ENCODE measurements around the gene FABP2.
A peak's percentile ranks its signal among the peaks of the same experiment; 100 is the strongest.
"Not testable (repeated sequence)": the region's sequence is repeated elsewhere in the genome, so short reads cannot be mapped to it uniquely, and the experiment has no call there.

The FABP2 gene

DNA sequence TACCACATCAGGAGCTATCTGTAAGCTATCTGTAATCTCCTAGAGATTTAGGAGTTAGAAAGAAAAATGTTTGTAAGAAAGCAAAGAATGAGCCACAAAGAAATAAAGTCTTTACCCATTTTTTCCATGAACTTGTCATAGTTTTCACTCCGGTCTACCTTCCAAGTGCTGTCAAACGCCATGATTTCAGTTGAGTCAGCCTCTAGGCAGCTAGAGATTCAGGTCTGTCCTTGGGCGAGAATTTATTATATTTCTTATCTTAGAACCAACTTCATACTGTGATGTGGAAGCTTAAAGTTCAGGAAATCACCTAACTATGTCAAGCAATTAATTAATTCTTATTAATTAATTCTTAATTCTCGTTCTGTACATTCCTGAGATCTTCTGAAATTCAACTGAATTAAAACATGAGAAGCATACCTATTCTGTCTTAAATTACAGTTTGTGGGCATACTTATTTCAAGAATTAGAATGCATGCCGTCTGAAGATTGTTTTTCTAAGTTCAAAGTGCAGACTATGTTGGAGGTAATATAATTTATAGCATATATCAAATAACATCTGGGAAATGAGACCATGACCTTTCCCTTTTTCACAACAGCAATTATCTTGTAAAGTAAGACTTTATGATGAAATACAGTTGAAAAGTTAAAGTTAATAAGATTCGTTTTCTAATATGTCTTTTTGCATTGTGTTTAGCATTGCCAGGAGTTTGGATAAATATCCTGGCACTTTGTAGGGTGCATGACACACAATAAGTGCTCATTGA is at the start of gene FABP2:
Gene FABP2 (minus strand): TSS at position 218 of the 767 bp plus-strand sequence. CDS start 36 bp downstream, at position 182.
- DNase-seq, result no peak

DNA sequence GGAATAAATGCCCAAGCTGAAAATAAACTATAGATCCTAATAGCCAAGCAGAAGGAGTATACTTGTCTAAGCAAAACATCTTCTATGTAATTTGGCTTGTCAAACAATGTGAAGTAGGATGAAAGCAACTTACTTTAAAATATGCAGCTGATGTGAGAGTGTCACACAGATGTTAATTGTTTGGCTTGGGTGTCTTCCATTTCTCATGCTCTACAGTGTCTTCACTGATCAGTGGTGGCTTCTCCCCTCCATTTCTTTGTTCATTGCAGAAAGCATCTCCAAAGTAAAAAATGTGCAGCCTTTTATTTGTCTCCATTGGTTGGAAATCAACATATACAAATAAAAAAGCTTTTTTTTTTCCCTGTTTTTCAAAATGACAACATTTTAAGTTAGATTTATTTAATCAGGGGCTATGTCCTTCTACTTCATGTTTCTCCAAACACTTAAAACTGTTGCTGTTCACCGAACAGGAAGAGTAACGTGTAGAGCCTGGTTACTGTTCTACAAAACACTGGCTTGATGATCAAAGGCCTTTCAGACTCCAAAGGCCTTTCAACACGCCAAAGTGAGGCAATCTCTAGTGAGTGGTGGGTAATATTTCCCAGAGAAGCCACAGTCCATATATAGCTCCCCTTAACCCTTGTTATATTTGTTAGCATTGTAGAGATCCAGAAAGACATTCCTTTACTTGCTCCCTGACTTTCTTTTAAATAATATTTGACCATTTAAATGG is 49.2 kb upstream of the FABP2 start:
- not testable (repeated sequence) for DNase-seq

GRCh38 chr4:119370392-119370791 is 48.5 kb upstream of the FABP2 start:
- DNase-seq, result peak; percentile 49

DNA sequence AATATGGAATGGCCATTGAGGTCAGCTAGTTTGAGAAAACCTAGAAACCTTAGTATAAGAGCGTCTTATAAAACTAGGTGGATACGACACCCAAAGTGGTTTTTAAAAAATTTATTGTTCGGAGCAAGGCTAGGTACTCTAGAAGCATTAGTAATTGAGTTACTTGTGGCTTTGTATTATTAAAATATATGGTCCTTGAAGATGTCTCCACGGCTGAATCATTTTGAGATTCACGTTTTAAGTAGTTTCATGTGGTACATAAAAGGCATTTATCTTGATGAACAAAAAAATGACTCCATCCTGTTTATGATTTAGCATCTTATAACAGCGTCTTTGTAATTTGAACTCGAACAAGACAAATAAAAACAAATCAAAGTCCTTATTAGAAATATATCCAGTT is 44.9 kb upstream of the FABP2 start:
- not testable (repeated sequence) for DNase-seq

DNA sequence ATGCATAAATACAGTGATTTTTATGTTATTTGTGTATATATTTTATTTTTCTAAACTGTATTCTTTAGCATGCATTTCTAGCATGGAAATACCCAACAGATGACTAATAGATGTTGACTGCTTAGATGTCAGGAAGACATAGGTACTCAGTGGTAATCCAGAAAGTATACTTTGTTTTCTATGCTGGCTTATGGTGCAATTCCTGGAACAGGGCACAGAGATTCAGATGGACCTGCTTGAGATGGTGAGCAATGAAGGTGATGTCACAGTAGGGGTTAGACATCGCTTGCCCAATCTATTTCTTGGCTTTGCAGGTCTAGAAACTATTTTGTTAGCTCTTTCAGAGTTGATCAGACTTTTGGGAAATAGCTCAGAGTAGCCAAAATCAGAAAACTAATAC is 42.3 kb upstream of the FABP2 start:
- DNase-seq, result not testable (repeated sequence)

DNA sequence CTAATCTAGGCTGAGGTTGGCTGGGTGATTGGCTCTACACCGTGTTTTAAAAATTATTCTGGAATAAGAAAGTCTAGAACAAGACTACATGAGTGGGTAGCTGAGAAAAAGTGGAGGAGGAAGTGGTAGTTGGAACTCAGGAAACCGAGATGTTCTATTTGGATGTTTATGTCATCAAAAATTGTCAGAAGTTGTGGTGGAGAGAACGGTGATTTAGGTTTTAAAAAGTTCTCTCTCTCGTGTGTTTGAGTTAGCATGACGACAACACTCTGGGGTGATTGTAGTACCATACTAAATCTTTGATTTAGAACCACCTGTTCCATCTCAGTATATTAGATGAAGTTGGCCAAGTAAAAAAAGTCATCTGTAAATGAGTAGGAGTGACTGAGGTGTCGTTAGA is 41.4 kb upstream of the FABP2 start:
- DNase-seq, result not testable (repeated sequence)

GRCh38 chr4:119362413-119362812 is 40.5 kb upstream of the FABP2 start:
- DNase-seq, result not testable (repeated sequence)

DNA sequence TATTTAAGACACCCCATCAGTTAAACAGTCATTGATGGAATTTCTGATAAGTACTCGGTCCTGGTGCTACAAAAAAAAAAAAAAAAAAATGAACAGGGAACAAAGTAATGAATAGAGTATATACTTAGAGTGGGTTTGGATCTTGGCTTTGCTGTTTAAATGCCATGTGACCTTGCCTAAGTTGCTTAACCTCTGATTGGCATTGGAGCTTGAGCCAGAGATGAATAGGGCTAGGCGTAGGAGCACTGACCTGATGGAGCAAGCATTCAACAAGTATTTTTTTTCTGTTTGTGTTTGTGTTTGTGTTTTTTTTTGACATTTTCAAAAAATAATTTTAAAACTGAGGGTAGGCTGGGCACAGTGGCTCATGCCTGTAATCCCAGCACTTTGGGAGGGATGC is 37.9 kb upstream of the FABP2 start:
- not testable (repeated sequence) for DNase-seq

GRCh38 chr4:119356796-119357195 is 34.9 kb upstream of the FABP2 start:
- not testable (repeated sequence) for DNase-seq

DNA sequence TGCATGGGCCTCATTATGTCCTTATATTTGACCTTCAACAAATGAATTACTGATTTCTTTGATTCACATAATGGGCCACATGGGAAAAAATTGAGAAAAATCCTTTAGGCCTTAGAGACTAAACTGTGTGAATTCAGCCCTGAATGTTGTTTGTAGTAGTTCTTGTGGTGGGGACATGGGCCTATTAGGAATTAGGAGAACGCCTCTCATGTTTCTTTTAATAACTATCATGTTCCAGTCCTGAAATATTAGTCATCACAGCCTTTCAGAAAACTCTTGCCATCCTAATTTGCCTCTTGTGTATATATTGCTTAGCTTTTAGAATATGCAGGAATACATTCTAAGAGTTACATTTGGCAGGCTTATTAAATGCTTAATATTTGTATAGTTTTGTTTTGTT is 34.1 kb upstream of the FABP2 start:
- not testable (repeated sequence) for DNase-seq

DNA sequence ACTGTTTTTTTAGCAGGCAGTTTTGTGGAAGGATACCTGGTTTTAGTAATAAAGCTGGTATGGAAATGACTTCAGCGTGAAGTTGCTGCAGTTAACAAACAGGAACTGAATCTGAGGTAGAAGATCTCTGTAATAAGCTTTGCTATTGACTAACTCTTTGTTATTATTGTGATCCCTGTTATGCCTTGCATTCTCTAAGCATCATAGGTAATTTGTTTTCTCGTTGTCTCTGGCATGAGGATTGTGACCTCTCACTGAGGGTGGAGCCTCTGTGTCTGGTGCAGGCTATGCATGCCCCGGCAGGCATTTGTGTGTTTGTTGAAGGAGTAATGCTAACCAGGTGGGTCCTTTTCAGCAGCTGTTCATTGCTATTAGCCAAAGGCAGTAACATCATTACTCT is 31.4 kb upstream of the FABP2 start:
- not testable (repeated sequence) for DNase-seq

GRCh38 chr4:119348169-119348568 is 26.2 kb upstream of the FABP2 start:
- not testable (repeated sequence) for DNase-seq

DNA sequence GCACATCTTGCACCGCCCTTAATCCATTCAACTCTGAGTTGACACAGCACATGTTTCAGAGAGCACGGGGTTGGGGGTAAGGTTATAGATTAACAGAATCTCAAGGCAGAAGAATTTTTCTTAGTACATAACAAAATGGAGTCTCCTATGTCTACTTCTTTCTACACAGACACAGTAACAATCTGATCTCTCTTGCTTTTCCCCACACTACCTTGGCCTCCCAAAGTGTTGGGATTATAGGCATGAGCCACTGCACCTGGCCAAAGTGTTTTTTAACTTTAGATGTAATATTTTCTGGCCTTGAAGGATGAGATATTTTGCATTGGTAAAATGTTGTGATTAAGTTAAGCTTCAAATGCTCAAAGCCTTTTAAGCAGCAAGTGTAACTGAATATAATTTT is 21.4 kb upstream of the FABP2 start:
- not testable (repeated sequence) for DNase-seq

GRCh38 chr4:119339895-119340294 is 18.0 kb upstream of the FABP2 start:
- not testable (repeated sequence) for DNase-seq

DNA sequence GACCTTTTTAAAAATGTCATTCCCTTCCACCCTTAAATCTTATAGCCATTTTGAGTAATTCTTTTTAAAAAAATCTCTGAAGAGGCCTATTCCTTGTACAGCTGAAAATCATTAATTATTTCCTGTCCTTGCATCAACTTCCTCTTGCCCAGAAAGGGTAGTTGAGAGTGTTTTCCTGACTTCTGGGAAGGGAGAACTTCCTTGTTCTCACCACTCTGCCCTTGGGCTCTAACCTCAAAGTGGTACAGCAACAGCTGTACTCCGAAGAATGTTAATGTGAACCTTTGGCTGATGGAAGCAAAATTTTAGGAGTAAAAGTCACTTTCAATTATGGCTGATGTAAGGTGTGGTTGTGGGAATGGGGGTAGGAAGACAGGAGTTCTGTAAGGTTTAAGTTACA is 15.1 kb upstream of the FABP2 start:
- no peak for DNase-seq

DNA sequence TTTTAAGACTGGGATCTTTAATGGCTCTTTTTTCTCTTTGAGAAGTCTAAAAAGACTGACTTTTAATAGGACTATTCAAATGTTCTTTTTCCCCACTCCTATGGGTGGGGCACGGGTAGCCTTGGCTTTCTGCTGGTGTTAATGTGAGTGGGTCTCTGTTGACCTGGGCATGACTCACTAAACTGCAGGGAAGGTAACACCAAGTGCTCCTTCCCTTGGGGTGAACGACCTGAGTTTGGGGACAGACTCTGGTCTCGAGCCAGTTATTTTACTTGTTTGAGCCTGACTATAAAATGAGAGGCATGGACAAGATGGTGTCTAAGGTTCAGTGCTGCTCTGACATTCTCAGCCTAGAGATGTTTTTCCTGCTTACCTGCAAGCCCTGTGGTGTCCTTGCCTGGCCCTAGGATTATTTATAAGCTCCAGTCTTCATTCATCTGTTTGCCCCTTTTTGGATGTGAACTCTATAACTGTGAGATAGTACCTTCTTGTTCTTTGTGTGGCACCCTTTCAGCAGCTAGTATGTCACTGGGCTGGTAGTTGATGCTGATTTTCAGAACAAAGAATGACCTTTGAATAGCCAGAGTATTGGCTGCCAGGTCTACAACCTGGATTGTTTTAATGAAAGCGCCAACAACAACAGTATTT is 14.5 kb upstream of the FABP2 start:
- not testable (repeated sequence) for DNase-seq

DNA sequence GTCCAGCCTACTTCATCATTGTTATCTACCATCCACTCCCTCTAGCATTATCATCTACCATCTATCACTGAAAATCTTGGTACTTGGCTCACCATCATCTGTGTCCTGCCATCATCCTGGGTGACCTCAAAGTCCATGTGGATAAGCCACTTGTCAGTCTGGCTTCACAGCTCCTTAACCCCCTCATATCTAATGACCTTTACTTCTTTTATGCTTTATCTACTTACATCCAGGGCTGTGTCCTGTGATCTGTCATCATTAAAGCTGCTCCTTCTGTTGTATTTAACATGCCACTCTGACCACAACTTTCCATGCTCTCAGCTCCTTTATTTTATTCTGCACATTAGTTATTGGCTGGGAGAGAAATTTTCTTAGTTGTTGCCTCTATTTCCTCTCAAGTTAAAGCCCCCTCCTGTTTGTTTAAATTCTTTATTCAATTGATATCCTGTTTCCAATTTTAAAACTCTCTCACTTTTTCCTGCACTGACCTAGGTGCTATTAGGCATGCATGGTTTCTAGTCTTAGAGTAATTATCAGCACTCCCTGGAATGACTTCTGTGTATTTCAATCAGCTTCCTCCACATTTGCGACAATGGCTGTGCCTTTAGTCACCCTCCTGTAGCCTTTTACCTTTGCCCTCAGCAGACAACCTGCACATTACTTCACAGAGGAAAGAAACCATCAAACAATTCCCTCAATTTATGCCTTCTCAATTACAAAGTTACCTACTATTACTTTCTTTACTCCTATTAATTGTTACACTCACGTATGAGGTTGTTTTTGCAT is 8.1 kb upstream of the FABP2 start:
- DNase-seq, result no peak

GRCh38 chr4:119328695-119329094 is 6.8 kb upstream of the FABP2 start:
- DNase-seq, result no peak

- DNase-seq, result no peak
Measured at GRCh38 chr4:119317990-119318389, 3.9 kb downstream of the FABP2 start.

- no peak for DNase-seq
Measured at GRCh38 chr4:119315036-119315435, 6.9 kb downstream of the FABP2 start.

- DNase-seq, result no peak
Measured at GRCh38 chr4:119314356-119314755, 7.6 kb downstream of the FABP2 start.

DNA sequence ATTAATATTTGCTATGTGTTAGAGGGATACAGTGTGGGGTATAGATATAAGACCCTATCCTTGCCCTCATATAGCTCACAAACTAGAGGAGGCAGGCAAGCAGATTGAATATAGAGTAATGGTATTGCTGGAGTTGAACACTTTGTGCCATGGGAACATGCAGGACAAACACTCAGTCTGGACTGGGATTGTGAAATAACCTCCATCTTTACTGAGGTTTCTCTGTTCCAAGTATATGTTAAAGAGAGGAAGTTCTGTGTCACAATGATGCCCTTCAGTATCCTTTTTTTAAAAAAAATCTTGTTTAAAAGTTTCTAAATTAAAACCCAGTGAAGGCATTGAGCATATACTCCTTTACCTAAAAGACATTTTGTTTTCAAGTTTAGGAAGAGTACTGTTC is 8.7 kb downstream of the FABP2 start:
- no peak for DNase-seq

DNA sequence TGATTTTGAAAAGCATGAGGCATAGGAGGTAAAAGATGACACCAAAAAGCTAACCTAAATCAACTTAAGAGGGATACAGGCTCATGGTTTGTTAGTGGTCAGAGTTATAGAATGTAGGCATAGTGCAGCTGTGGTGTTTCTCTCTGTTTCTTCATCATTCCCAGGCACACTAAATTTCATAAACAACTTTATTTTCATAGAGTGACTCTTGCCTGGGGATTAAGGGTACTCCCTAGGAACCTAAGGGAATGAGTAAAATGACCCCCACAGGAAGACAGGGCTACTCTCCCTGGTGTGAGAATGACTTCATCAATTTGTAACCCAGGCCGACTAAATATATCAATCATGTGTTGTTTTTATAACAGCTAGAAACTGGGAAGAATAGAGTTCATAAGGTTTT is 11.1 kb downstream of the FABP2 start:
- DNase-seq, result no peak

Data from CD4-positive, alpha-beta T cell treated with Interleukin-15 for 1 hour (primary cell).